ENCODE data around the gene TOGARAM1. TPM values are rescaled to one million over a fixed set of nuclear protein-coding genes. Genes with fewer than 3 reads are reported as not detected.
"Not testable (repeated sequence)": the region's sequence is repeated elsewhere in the genome, so short reads cannot be mapped to it uniquely, and the experiment has no call there.

Gene TOGARAM1
- total RNA-seq, 1 experiment from 2014 or later: 3.9 TPM

DNA sequence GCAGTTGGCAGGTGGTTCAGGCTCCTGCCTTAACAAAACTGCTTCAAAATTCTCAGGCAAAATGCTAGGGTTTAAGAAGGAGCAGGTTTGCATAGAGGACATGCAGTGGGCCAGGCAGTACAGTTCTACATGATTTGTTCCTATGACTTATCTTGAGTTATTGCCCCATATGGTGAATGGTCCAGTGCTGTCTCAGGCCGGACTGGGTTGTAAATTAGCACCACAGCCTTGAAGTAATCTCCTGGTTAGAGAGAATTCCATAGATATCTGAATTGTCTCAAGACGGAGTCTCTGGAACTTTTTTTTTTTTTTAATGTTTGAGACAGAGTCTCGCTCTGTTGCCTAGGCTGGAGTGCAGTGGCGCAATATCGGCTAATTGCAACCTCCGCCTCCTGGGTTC, 110.1 kb downstream of the TOGARAM1 start:
- in situ Hi-C loops (cut with HindIII; ENCODE audit: low pct_unique_long_range_greater_than_20kb, low sequenced_read_pairs): no loop called here

GRCh38 chr14:45073231-45073879, 111.4 kb downstream of the TOGARAM1 start:
- DNase-seq (ENCODE audit: low read depth): no peak
- in situ Hi-C loops (cut with HindIII; ENCODE audit: low pct_unique_long_range_greater_than_20kb, low sequenced_read_pairs): no loop called here

More for the DNA sequence above, 110.1 kb downstream of the TOGARAM1 start:
- DNase-seq (ENCODE audit: low read depth): no peak

GRCh38 chr14:45078323-45078722, 116.3 kb downstream of the TOGARAM1 start:
- in situ Hi-C loops (cut with HindIII; ENCODE audit: low pct_unique_long_range_greater_than_20kb, low sequenced_read_pairs): no loop called here
- DNase-seq (ENCODE audit: low read depth): no peak

- DNase-seq (ENCODE audit: low read depth); in situ Hi-C loops (cut with HindIII; ENCODE audit: low pct_unique_long_range_greater_than_20kb, low sequenced_read_pairs): not testable (repeated sequence)
Measured at GRCh38 chr14:45080416-45080968, 118.5 kb downstream of the TOGARAM1 start.

DNA sequence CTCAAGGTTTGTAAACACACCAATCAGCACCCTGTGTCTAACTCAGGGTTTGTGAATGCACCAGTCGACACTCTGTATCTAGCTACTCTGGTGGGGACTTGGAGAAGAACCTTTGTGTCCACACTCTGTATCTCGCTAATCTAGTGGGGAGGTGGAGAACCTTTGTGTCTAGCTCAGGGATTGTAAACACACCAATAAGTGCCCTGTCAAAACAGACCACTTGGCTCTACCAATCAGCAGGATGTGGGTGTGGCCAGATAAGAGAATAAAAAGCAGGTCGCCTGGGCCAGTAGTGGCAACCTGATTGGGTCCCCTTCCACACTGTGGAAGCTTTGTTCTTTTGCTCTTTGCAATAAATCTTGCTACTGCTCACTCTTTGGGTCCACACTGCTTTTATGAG, 119.1 kb downstream of the TOGARAM1 start:
- in situ Hi-C loops (cut with HindIII; ENCODE audit: low pct_unique_long_range_greater_than_20kb, low sequenced_read_pairs); DNase-seq (ENCODE audit: low read depth): not testable (repeated sequence)

- in situ Hi-C loops (cut with HindIII; ENCODE audit: low pct_unique_long_range_greater_than_20kb, low sequenced_read_pairs): no loop called here
- DNase-seq (ENCODE audit: low read depth): no peak
Measured at GRCh38 chr14:45082420-45082819, 120.4 kb downstream of the TOGARAM1 start.

- DNase-seq (ENCODE audit: low read depth): no peak
- in situ Hi-C loops (cut with HindIII; ENCODE audit: low pct_unique_long_range_greater_than_20kb, low sequenced_read_pairs): no loop called here
Measured at GRCh38 chr14:45083617-45083975, 121.6 kb downstream of the TOGARAM1 start.

DNA sequence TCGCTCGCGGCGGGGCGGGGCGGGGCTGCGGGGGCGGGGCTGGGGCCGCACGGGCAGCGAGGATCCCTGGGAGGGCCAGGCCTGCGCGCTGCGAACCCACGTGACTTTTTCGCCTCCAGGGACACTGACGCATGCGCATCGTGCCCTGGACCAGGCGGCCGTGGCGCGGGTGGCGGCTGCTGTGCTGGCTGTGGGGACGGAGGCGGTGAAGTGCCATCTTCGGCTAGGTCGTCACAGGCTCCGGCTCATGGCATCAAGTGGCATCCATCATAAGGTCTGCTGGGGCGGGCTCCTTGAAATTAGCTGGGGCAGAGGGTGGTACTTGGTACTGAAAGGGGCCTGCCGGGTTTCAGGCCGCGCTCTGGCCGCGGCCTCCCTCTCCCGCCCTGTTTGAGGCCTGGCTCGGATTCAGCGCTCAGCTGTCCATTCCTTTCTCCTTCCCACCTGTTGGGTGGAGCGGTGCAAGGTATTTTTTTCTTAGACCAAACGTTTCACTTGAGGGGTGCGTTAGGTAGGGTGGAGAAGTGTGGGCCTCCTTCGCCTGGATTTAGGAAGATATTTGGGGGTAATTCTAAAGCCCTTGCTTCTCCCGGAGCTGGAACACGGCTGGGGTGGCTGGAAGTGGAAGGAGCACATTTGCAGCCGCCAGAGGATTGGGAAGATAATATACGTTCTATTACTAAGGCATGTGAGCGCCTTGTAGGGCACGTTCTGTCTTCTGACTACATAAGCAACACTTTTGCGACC, 122.2 kb downstream of the TOGARAM1 start, which contains the start of gene PRPF39:
Gene PRPF39, plus strand, starts transcription at position 141 of the 747 bp plus-strand sequence. CDS start 11,124 bp downstream, outside the sequence.
- in situ Hi-C loops (cut with HindIII; ENCODE audit: low pct_unique_long_range_greater_than_20kb, low sequenced_read_pairs): no loop called here
- peak; percentile 85 for DNase-seq (ENCODE audit: low read depth)

- in situ Hi-C loops (cut with HindIII; ENCODE audit: low pct_unique_long_range_greater_than_20kb, low sequenced_read_pairs): no loop called here
- peak; percentile 8 for DNase-seq (ENCODE audit: low read depth)
Measured at GRCh38 chr14:45084946-45085346, 123.0 kb downstream of the TOGARAM1 start.

- no peak for DNase-seq (ENCODE audit: low read depth)
- in situ Hi-C loops (cut with HindIII; ENCODE audit: low pct_unique_long_range_greater_than_20kb, low sequenced_read_pairs): no loop called here
Measured at GRCh38 chr14:45089813-45090212, 127.8 kb downstream of the TOGARAM1 start.

- DNase-seq (ENCODE audit: low read depth): no peak
- in situ Hi-C loops (cut with HindIII; ENCODE audit: low pct_unique_long_range_greater_than_20kb, low sequenced_read_pairs): no loop called here
Measured at GRCh38 chr14:45091710-45092109, 129.7 kb downstream of the TOGARAM1 start.

GRCh38 chr14:45094275-45094674, 132.3 kb downstream of the TOGARAM1 start:
- DNase-seq (ENCODE audit: low read depth): no peak
- in situ Hi-C loops (cut with HindIII; ENCODE audit: low pct_unique_long_range_greater_than_20kb, low sequenced_read_pairs): no loop called here

GRCh38 chr14:45095143-45095542, 133.2 kb downstream of the TOGARAM1 start:
- DNase-seq (ENCODE audit: low read depth): no peak
- in situ Hi-C loops (cut with HindIII; ENCODE audit: low pct_unique_long_range_greater_than_20kb, low sequenced_read_pairs): no loop called here

DNA sequence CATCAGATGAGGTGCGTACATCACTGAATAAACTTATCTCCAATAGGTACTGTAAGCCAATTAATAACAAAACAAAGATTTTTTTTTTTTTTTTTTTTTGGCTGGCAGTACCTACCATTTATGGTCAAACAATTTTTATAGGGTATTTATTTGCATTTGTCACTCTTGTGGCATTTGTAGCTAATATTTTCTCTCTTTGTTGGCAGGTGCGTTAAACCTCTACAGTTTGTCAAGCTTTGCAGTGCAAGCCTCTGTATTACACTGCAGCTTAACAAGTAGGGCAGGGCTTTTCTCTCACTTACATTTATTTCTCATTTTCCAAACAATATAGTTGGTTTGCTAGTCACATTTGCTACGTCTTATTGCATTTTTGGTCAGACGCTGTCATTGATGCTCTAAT, 134.2 kb downstream of the TOGARAM1 start:
- DNase-seq (ENCODE audit: low read depth): no peak
- in situ Hi-C loops (cut with HindIII; ENCODE audit: low pct_unique_long_range_greater_than_20kb, low sequenced_read_pairs): no loop called here

DNA sequence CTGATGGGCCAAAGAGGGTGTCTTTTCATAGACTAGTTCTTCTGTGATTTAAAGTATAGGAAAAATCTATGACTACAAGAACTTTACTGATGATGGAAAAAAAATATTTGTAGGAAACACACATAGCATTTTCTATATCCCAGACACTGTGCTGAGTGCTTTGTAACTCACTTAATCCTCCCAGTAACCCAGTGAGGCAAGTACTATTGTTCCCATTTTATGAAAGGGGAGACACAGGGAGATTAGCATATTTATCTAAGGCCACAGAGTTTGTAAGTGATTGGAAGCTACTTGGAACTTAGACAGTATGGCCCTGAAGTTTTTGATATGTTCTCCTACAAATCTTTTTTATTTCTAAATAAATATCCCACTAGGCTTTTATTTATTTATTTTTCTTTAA, 141.8 kb downstream of the TOGARAM1 start:
- DNase-seq (ENCODE audit: low read depth): no peak
- in situ Hi-C loops (cut with HindIII; ENCODE audit: low pct_unique_long_range_greater_than_20kb, low sequenced_read_pairs): no loop called here

GRCh38 chr14:45104561-45104960, 142.6 kb downstream of the TOGARAM1 start:
- in situ Hi-C loops (cut with HindIII; ENCODE audit: low pct_unique_long_range_greater_than_20kb, low sequenced_read_pairs): no loop called here
- DNase-seq (ENCODE audit: low read depth): no peak

GRCh38 chr14:45112896-45113781, 151.1 kb downstream of the TOGARAM1 start:
- in situ Hi-C loops (cut with HindIII; ENCODE audit: low pct_unique_long_range_greater_than_20kb, low sequenced_read_pairs): no loop called here
- no peak for DNase-seq (ENCODE audit: low read depth)

- in situ Hi-C loops (cut with HindIII; ENCODE audit: low pct_unique_long_range_greater_than_20kb, low sequenced_read_pairs): no loop called here
- DNase-seq (ENCODE audit: low read depth): no peak
Measured at GRCh38 chr14:45114327-45114726, 152.3 kb downstream of the TOGARAM1 start.

All from Caki2 (cell line).